Transverse colon (tissue), 4 donors: Measurements from ENCODE around the gene BTNL3. TPM values are rescaled to one million over a fixed set of nuclear protein-coding genes. Genes with fewer than 3 reads are reported as not detected.

ENCODE experiments used
- DNase-seq: peaks from one replicate; pipeline ENCODE4 v3.0.0-alpha.2; 2019
- H3K27ac ChIP-seq, 4 donors: fragments of 200-600 bp; sonication (generic); 2 replicates each; pipeline ENCODE4 v1.5.1; 2016 to 2018; ENCODE audit warnings: inconsistent platforms in 4 of 4
- H3K27me3 ChIP-seq: fragments of 200-600 bp; sonication (generic); 2 replicates; pipeline ENCODE4 v1.5.1; 2017; ENCODE audit warnings: inconsistent platforms
- H3K36me3 ChIP-seq, 4 donors: fragments of 200-600 bp; sonication (generic); 2 replicates each; pipeline ENCODE4 v1.5.1; 2017 to 2019; ENCODE audit warnings: inconsistent platforms in 4 of 4
- H3K4me1 ChIP-seq, 4 donors: fragments of 200-600 bp; sonication (generic); 2 replicates each; pipeline ENCODE4 v1.5.1; 2017 to 2020; ENCODE audit warnings: inconsistent platforms in 4 of 4
- H3K4me3 ChIP-seq, 4 donors: fragments of 200-600 bp; sonication (generic); 1 replicate in 1 of 4; 2 replicates in 3 of 4; pipeline versions ENCODE4 v1.5.1 to v1.6.1; 2017 to 2019; ENCODE audit warnings: inconsistent platforms in 4 of 4
- H3K9me3 ChIP-seq, 2 donors: fragments of 200-600 bp; sonication (generic); 2 replicates each; pipeline ENCODE4 v1.5.1; 2017 to 2019; ENCODE audit warnings: inconsistent platforms in 2 of 2
- CTCF ChIP-seq, 5 experiments: fragments of 200-600 bp in 3 of 5; fragments of 450-650 bp in 2 of 5; sonication (generic) in 3 of 5; IDR thresholded peaks; 1 replicate in 2 of 5; 2 replicates in 3 of 5; pipeline ENCODE4 v1.5.1; 2016 to 2017; ENCODE audit warnings: antibody characterized with exemption in 5 of 5, inconsistent platforms in 3 of 5, mild to moderate bottlenecking in 2 of 5, moderate library complexity in 1 of 5
- EP300 ChIP-seq: sonication (generic); formaldehyde crosslinking; IDR thresholded peaks from one replicate; pipeline ENCODE4 v1.6.1; 2017; ENCODE audit warnings: antibody characterized with exemption, low read depth
- POLR2A ChIP-seq: fragments of 450-650 bp; IDR thresholded peaks from one replicate; pipeline ENCODE4 v1.6.1; 2016; ENCODE audit warnings: antibody characterized with exemption, mild to moderate bottlenecking, moderate library complexity
- POLR2AphosphoS5 ChIP-seq, 3 donors: sonication (generic); formaldehyde crosslinking; IDR thresholded peaks; one replicate each; pipeline ENCODE4 v1.6.1; 2016; ENCODE audit warnings: antibody characterized with exemption in 3 of 3
- WGBS, 2 donors: methylation state at CpG; one replicate each; pipeline ENCODE4 v1.1.5; 2018; ENCODE audit warnings: low coverage in 1 of 2; 5-methylcytosine and 5-hydroxymethylcytosine counted together
- in situ Hi-C, 4 donors: fragments of 200-750 bp; cut with MboI; loops; one replicate each; pipeline versions ENCODE4 v1.15.0 to v1.15.1; 2017; ENCODE audit warnings: low sequenced_read_pairs in 3 of 4, low pct_ligation_motif_present in 1 of 4, low pct_unique_long_range_greater_than_20kb in 1 of 4
- intact Hi-C: fragments of 100-400 bp; cut with DNase I; formaldehyde crosslinking; loops from one replicate; pipeline ENCODE4 v1.15.1; 2023; ENCODE audit warnings: low total_unique reads
- total RNA-seq, 4 donors: library from RNA; depleted of rRNA; stranded (reverse); fragments of >200 nt; gene quantifications; one replicate each; pipeline ENCODE4 v1.1.0, GENCODE V29; 2016

Gene BTNL3
- total RNA-seq, 4 donors from 2014 or later: 15.7 to 146 (median 34.7) TPM

GRCh38 chr5:181039931-181040630, 51.4 kb downstream of the BTNL3 start, which contains the start of gene BTNL9:
BTNL9 (plus strand) TSS chr5:181040266; CDS start chr5:181045490, 5,224 bp downstream.
- no peak for DNase-seq
- H3K9me3 ChIP-seq: no peaks in the 10 kb centered on the region
- WGBS, 2 donors: 65 to 74% methylated on average over 5 to 17 of the region's 17 CpGs
- no peaks in the 10 kb centered on the region for H3K4me1 ChIP-seq
- TF ChIP-seq POLR2A: no peak
- no peak for TF ChIP-seq POLR2AphosphoS5 (IDR thresholded peaks at IDR 0.05)
- no peak for TF ChIP-seq EP300
- TF ChIP-seq CTCF (IDR thresholded peaks at IDR 0.05): no peak
- in situ Hi-C loops (no loop called here), intact Hi-C loops (no loop called here)
- no peaks in the 10 kb centered on the region for H3K36me3 ChIP-seq
- H3K27me3 ChIP-seq: peaks cover 29% of the 10 kb centered on the region
- H3K4me3 ChIP-seq: no peak within 1 kb of the TSS
- no peak within 1 kb of the TSS for H3K27ac ChIP-seq

GRCh38 chr5:181040631-181040945, 51.9 kb downstream of the BTNL3 start:
- Histone ChIP-seq H3K27ac (no peak overlapping the region), H3K9me3 (no peaks in the 10 kb centered on the region), H3K4me1 (no peaks in the 10 kb centered on the region), H3K27me3 (peaks cover 33% of the 10 kb centered on the region), H3K4me3 (no peak overlapping the region), H3K36me3 (no peaks in the 10 kb centered on the region)
- in situ Hi-C loops (no loop called here), intact Hi-C loops (no loop called here)
- 76% methylated on average over 8 of the region's 8 CpGs; no CpG with 5 or more reads in 1 of the 2 donors for WGBS, 2 donors
- no peak for DNase-seq
- TF ChIP-seq CTCF (IDR thresholded peaks at IDR 0.05): no peak
- no peak for TF ChIP-seq EP300
- TF ChIP-seq POLR2A: no peak
- no peak for TF ChIP-seq POLR2AphosphoS5 (IDR thresholded peaks at IDR 0.05)

GRCh38 chr5:181041043-181041442, 52.4 kb downstream of the BTNL3 start:
- no peak for DNase-seq
- Histone ChIP-seq H3K9me3 (no peaks in the 10 kb centered on the region), H3K36me3 (no peaks in the 10 kb centered on the region), H3K4me1 (no peaks in the 10 kb centered on the region), H3K4me3 (no peak overlapping the region), H3K27me3 (peaks cover 33% of the 10 kb centered on the region), H3K27ac (no peak overlapping the region)
- 43 to 47% methylated on average over 5 to 6 of the region's 6 CpGs for WGBS, 2 donors
- in situ Hi-C loops: no loop called here
- TF ChIP-seq POLR2AphosphoS5 (IDR thresholded peaks at IDR 0.05): no peak
- no peak for TF ChIP-seq CTCF (IDR thresholded peaks at IDR 0.05)
- TF ChIP-seq EP300: no peak
- intact Hi-C loops: no loop called here

- intact Hi-C loops: no loop called here
- WGBS, 2 donors: 72 to 81% methylated on average over 8 to 15 of the region's 15 CpGs
- Histone ChIP-seq H3K4me3 (no peak overlapping the region), H3K27ac (no peak overlapping the region), H3K36me3 (no peaks in the 10 kb centered on the region), H3K4me1 (no peaks in the 10 kb centered on the region), H3K27me3 (peaks cover 44% of the 10 kb centered on the region), H3K9me3 (no peaks in the 10 kb centered on the region)
- in situ Hi-C loops: no loop called here
- TF ChIP-seq CTCF (IDR thresholded peaks at IDR 0.05) (no peak), EP300 (no peak), POLR2A (no peak), POLR2AphosphoS5 (IDR thresholded peaks at IDR 0.05) (no peak)
- no peak for DNase-seq
Observed at GRCh38 chr5:181042036-181042713, 53.5 kb downstream of the BTNL3 start.
